Measurements from ENCODE around the gene CHMP2A. TPM values are rescaled to one million over a fixed set of nuclear protein-coding genes. Genes with fewer than 3 reads are reported as not detected.
A peak's percentile ranks its signal among the peaks of the same experiment; 100 is the strongest.

CHMP2A gene
- polyA plus RNA-seq, 1 of the 3 experiments (the other 2 are of a cell fraction) = 381 TPM

DNA sequence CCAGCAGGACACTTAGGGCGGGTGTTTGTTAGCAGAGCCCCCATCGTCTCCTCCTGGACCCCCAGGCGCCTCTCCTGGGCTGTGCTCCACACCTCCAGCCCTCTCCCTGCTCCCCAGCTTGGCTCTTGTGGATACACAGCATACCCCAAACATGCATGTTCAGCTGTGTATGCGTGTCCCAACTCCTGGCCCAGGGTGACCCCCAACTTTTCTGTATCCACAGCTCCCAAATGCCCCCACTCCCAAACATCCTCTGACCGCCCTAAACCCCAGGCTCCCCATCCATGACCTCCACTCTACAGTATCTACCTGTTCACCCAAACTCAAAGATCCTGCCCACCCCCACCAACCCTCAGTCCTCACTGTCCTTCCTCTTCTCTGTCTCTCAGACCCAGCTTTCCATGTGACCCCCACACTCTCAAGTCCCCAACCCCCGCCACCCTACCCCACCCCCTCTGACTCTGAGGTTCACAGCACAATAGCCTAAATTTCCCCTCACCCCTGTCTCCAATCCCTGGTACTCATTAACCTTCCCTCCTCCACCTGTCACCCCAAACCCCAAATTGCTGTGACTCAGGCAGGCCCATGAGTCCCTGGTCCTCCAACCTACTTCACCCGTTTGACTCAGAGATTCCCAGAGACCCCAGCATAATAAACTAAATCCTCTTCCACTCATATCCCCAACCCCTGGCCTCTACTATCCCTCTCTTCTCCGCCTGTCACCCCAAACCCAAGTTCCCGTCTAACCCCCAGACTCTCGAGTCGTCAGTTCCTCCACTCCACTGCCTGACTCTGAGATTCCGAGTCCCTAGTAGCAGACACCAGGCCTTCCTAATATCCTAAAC, 2.5 kb upstream of the CHMP2A start:
- Histone ChIP-seq H4K20me1 (ENCODE audit: insufficient read depth) (peaks cover 9% of the 10 kb centered on the region; the same call in 1 of the 2 replicates), H3K4me1 (ENCODE audit: control insufficient read depth in 1 of 2, insufficient read depth in 2 of 2, low read depth in 1 of 2, low read length in 1 of 2) (peaks cover 24 to 63% of the 10 kb centered on the region in 2 experiments; a peak in 3 of 4 replicates), H3F3A (replicated peaks; ENCODE audit: insufficient read depth) (peaks cover 48% of the 10 kb centered on the region), H3K27me3 (ENCODE audit: insufficient read depth) (no peaks in the 10 kb centered on the region), H3K36me3 (replicated peaks in 1 of 2; ENCODE audit: control insufficient read depth in 1 of 2, insufficient read depth in 2 of 2, low read length in 1 of 2) (peaks cover 19 to 21% of the 10 kb centered on the region in 2 experiments), H3K9ac (peak overlapping the region; percentile 95), H3K4me3 (ENCODE audit: low read depth in 2 of 2, low read length in 1 of 2) (peak overlapping the region; percentile 87 to 91), H2AFZ (ENCODE audit: low read depth) (no peak overlapping the region), H3K9me2 (no peaks in the 10 kb centered on the region), H3K9me3 (no peaks in the 10 kb centered on the region), H3K27ac (ENCODE audit: low read depth in 2 of 2, low read length in 1 of 2) (peak overlapping the region; percentile 99 to 100), H3K4me2 (peak overlapping the region; percentile 96), H3K79me2 (ENCODE audit: insufficient read depth) (peaks cover 50% of the 10 kb centered on the region)
- 20% methylated on average over 11 of the region's 12 CpGs for WGBS (ENCODE audit: low lambda C conversion rate)
- ChIA-PET POLR2A (interaction anchor here (2.2 to 5.7 kb wide), 3 partner anchors 13 to 38 kb away, joined by 15 to 35 read pairs (median 23); partner anchors contain the start of genes MZF1, TRIM28 and ZBTB45), CTCF (interaction anchor here (1.1 to 2.6 kb wide), 3 partner anchors 38 to 43 kb away, joined by 3 to 23 read pairs (median 3); partner anchors contain the start of gene ZBTB45)
- TF ChIP-seq RCOR1 (IDR thresholded peaks at IDR 0.05; ENCODE audit: low read length) (no peak), GABPA (IDR thresholded peaks at IDR 0.05; ENCODE audit: low read depth) (no peak), FOXM1 (IDR thresholded peaks at IDR 0.05; ENCODE audit: low read depth) (no peak), EZH2phosphoT487 (IDR thresholded peaks at IDR 0.05; ENCODE audit: borderline replicate concordance, low read depth) (no peak), YY1 (IDR thresholded peaks at IDR 0.05; ENCODE audit: low read depth) (no peak), JUND (IDR thresholded peaks at IDR 0.05) (no peak), GATA2 (CRISPR knock-in tag; IDR thresholded peaks at IDR 0.05) (no peak), POLR2AphosphoS5 (IDR thresholded peaks at IDR 0.05; ENCODE audit: low read depth, low read length) (no peak)
- TF ChIP-seq, protein P1, sequence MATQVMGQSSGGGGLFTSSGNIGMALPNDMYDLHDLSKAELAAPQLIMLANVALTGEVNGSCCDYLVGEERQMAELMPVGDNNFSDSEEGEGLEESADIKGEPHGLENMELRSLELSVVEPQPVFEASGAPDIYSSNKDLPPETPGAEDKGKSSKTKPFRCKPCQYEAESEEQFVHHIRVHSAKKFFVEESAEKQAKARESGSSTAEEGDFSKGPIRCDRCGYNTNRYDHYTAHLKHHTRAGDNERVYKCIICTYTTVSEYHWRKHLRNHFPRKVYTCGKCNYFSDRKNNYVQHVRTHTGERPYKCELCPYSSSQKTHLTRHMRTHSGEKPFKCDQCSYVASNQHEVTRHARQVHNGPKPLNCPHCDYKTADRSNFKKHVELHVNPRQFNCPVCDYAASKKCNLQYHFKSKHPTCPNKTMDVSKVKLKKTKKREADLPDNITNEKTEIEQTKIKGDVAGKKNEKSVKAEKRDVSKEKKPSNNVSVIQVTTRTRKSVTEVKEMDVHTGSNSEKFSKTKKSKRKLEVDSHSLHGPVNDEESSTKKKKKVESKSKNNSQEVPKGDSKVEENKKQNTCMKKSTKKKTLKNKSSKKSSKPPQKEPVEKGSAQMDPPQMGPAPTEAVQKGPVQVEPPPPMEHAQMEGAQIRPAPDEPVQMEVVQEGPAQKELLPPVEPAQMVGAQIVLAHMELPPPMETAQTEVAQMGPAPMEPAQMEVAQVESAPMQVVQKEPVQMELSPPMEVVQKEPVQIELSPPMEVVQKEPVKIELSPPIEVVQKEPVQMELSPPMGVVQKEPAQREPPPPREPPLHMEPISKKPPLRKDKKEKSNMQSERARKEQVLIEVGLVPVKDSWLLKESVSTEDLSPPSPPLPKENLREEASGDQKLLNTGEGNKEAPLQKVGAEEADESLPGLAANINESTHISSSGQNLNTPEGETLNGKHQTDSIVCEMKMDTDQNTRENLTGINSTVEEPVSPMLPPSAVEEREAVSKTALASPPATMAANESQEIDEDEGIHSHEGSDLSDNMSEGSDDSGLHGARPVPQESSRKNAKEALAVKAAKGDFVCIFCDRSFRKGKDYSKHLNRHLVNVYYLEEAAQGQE (IDR thresholded peaks at IDR 0.05; ENCODE audit: low read depth, low read length) = no peak
- DNase-seq = no peak

DNA sequence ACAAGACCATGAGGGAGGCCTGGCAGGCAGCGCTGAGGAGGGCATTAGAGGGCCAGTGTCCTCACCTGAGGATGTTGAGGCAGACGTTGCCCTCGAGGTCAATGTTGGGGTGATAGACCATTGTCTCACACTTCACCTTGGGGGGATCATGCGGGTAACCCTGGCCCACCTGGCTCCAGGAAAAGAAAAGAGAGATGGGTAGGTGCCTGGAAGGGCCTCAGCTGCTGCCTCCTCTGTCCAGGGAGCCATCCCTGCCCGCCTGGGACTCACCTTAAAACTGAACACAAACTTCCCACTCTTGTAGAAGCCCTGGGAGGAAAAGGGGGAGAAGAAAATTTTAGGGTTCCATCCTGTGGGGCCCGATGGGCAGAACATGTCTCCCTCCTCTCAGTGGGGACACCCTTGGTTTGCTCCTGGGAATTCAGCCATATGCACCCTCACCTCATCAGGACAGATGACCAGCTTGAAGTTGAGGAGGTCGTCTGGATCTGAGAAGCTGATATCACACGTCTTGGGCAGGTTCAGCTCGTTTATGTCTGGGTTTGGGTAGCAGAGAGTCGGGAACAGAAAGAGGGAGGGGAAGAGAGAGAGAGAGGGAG, 1.8 kb upstream of the CHMP2A start:
- CTCF ChIA-PET = interaction anchor here (1.1 to 2.6 kb wide), 3 partner anchors 38 to 43 kb away, joined by 3 to 23 read pairs (median 3); partner anchors contain the start of gene ZBTB45
- H2AFZ ChIP-seq (ENCODE audit: low read depth) = no peak overlapping the region
- 59% methylated on average over 9 of the region's 10 CpGs for WGBS (ENCODE audit: low lambda C conversion rate)
- no peak for TF ChIP-seq CHD2 (IDR thresholded peaks at IDR 0.05; ENCODE audit: low read length, partially characterized antibody)
- no peak for TF ChIP-seq RFX5 (IDR thresholded peaks at IDR 0.05; ENCODE audit: low read length)
- no peak for TF ChIP-seq YY1 (IDR thresholded peaks at IDR 0.05; ENCODE audit: low read depth)
- no peak for TF ChIP-seq GABPA (IDR thresholded peaks at IDR 0.05; ENCODE audit: low read depth)
- TF ChIP-seq ZBTB33 (IDR thresholded peaks at IDR 0.05; ENCODE audit: borderline replicate concordance, low read depth) = no peak
- TF ChIP-seq FOXM1 (IDR thresholded peaks at IDR 0.05; ENCODE audit: low read depth) = no peak
- no peak for TF ChIP-seq EZH2phosphoT487 (IDR thresholded peaks at IDR 0.05; ENCODE audit: borderline replicate concordance, low read depth)
- TF ChIP-seq SMC3 (IDR thresholded peaks at IDR 0.05; ENCODE audit: low read depth, low read length) = no peak
- TF ChIP-seq IRF3 (IDR thresholded peaks at IDR 0.05; ENCODE audit: low read depth, low read length) = no peak
- TF ChIP-seq SIN3A (IDR thresholded peaks at IDR 0.05; ENCODE audit: borderline replicate concordance, low read depth, low read length) = no peak

More for the DNA sequence above, 1.8 kb upstream of the CHMP2A start:
- H3K9me2 ChIP-seq = no peaks in the 10 kb centered on the region
- peaks cover 54% of the 10 kb centered on the region for H3F3A ChIP-seq (replicated peaks; ENCODE audit: insufficient read depth)
- H3K4me3 ChIP-seq (ENCODE audit: low read depth in 2 of 2, low read length in 1 of 2) = peak overlapping the region; percentile 87 to 91
- no peaks in the 10 kb centered on the region for H3K27me3 ChIP-seq (ENCODE audit: insufficient read depth)
- H4K20me1 ChIP-seq (ENCODE audit: insufficient read depth) = peaks cover 9% of the 10 kb centered on the region; the same call in 1 of the 2 replicates
- H3K27ac ChIP-seq (ENCODE audit: low read depth in 2 of 2, low read length in 1 of 2) = peak overlapping the region; percentile 18 to 33; a peak in 2 of 4 replicates
- POLR2A ChIA-PET = no interaction called here
- peak overlapping the region; percentile 96 for H3K4me2 ChIP-seq
- H3K9me3 ChIP-seq = no peaks in the 10 kb centered on the region
- H3K36me3 ChIP-seq (replicated peaks in 1 of 2; ENCODE audit: control insufficient read depth in 1 of 2, insufficient read depth in 2 of 2, low read length in 1 of 2) = peaks cover 25 to 28% of the 10 kb centered on the region in 2 experiments
- peak overlapping the region; percentile 95 for H3K9ac ChIP-seq
- H3K79me2 ChIP-seq (ENCODE audit: insufficient read depth) = peaks cover 49% of the 10 kb centered on the region
- DNase-seq = no peak
- H3K4me1 ChIP-seq (ENCODE audit: control insufficient read depth in 1 of 2, insufficient read depth in 2 of 2, low read depth in 1 of 2, low read length in 1 of 2) = peaks cover 24 to 58% of the 10 kb centered on the region in 2 experiments; a peak in 3 of 4 replicates

Data from SK-N-SH (cell line).